Stimulated activated naive CD8-positive, alpha-beta T cell treated with anti-CD3 and anti-CD28 coated beads, Interleukin-15, amount 100 ng/mL, for 72 hours (primary cell): ENCODE data around the gene MYZAP.
"Not testable (repeated sequence)": the region's sequence is repeated elsewhere in the genome, so short reads cannot be mapped to it uniquely, and the experiment has no call there.

Source experiments
- ATAC-seq: fragments of 150-1000 bp; cut with Tn5 transposase; 2 replicates; pipeline ENCODE4 v1.10.0; 2021; ENCODE audit warnings: mild to moderate bottlenecking, moderate library complexity
- DNase-seq, 2 donors: peaks; one replicate each; pipeline ENCODE4 v3.0.0; 2021 to 2022
- H3K27ac Mint-ChIP-seq, 2 donors: one replicate each; pipeline ENCODE4 v1.8.0; 2022; ENCODE audit warnings: mild to moderate bottlenecking in 2 of 2, mixed read lengths in 2 of 2, moderate library complexity in 2 of 2
- H3K27me3 Mint-ChIP-seq: one replicate; pipeline ENCODE4 v1.8.0; 2022; ENCODE audit warnings: mixed read lengths
- H3K4me1 Mint-ChIP-seq: one replicate; pipeline ENCODE4 v1.8.0; 2022; ENCODE audit warnings: mild to moderate bottlenecking, mixed read lengths
- H3K4me3 Mint-ChIP-seq, 2 donors: one replicate each; pipeline ENCODE4 v1.8.0; 2022; ENCODE audit warnings: mild to moderate bottlenecking in 2 of 2, mixed read lengths in 2 of 2, moderate library complexity in 1 of 2
- H3K9me3 Mint-ChIP-seq, 2 donors: one replicate each; pipeline ENCODE4 v1.8.0; 2022; ENCODE audit warnings: mixed read lengths in 2 of 2

The MYZAP gene

DNA sequence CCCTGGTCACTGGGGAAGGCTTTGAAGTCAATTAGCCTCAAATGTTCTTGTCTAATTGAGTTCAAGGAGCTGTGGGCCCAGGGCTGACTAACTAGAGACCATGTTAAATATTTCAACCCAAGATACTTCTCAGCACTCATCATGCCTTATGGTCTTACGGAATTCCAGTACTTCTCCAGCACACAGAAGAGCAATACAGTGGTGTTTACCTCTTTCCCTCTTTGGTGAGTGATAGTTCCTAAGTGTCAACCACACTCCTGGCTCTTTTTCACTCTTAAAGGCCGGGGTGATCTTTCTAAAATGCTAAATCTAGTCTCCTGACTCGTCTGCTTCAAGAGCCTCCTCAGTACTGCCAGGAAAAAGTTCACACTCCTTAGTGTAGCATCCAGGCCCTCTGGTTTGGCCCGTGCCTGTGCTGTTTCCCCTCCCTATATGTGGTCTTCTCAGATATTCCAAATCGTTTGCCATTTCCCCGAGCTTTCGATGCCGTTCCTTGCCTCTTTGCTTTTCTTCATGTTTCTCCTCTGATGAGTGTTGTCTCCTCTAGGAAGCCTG is 4.7 kb downstream of the MYZAP start:
- H3K4me1 Mint-ChIP-seq: peaks cover 2% of the 10 kb centered on the region
- peaks cover 34% of the 10 kb centered on the region for H3K27me3 Mint-ChIP-seq
- H3K9me3 Mint-ChIP-seq: no peaks in the 10 kb centered on the region
- no peak for ATAC-seq
- DNase-seq: no peak
- H3K4me3 Mint-ChIP-seq: no peak overlapping the region
- H3K27ac Mint-ChIP-seq: no peak overlapping the region

DNA sequence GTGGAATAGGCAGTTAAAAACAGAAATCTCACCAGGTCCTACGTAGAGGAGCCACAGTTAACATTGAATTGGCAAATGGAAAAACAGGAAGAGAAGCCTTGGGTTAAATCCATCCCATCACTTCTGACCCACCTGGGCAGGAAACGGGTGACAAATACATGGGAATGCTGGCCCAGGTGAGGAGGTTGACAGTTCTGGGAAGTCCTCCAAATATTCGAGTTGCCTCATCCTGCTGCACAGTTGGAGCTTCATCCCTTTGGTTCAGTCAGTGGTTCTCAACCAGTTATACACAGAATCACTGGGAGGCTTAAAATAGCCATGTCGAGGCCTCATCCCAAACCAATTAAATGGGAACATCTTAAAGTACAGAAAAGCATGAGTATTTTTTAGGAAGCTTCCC is 5.3 kb downstream of the MYZAP start:
- H3K27ac Mint-ChIP-seq: no peak overlapping the region

DNA sequence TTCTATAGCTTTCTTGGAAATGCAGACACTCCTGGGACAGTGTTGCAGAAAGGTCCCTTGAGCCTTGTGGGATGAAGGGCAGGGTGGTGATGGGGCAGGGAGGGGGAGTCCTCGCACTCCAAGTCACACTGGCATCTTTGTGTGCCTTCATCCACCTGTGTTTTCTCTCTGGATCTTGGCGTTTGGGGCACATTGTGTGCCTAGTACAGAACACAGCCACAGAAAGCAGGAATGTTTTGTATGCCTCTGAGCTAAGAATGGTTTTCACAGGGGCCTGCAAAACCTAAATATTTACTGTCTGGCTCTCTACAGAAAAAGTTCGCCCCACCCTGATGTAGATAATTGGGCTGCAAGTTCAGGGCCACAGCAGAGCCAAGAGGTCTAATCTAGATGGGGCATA is 5.7 kb downstream of the MYZAP start:
- H3K4me1 Mint-ChIP-seq: no peaks in the 10 kb centered on the region
- no peak overlapping the region for H3K27ac Mint-ChIP-seq
- H3K27me3 Mint-ChIP-seq: peaks cover 34% of the 10 kb centered on the region
- no peaks in the 10 kb centered on the region for H3K9me3 Mint-ChIP-seq
- H3K4me3 Mint-ChIP-seq: no peak overlapping the region
- no peak for ATAC-seq
- DNase-seq: no peak

More for the DNA sequence above, 5.3 kb downstream of the MYZAP start:
- no peak overlapping the region for H3K4me3 Mint-ChIP-seq
- H3K4me1 Mint-ChIP-seq: no peaks in the 10 kb centered on the region
- no peak for DNase-seq
- no peaks in the 10 kb centered on the region for H3K9me3 Mint-ChIP-seq
- no peak for ATAC-seq
- peaks cover 35% of the 10 kb centered on the region for H3K27me3 Mint-ChIP-seq

DNA sequence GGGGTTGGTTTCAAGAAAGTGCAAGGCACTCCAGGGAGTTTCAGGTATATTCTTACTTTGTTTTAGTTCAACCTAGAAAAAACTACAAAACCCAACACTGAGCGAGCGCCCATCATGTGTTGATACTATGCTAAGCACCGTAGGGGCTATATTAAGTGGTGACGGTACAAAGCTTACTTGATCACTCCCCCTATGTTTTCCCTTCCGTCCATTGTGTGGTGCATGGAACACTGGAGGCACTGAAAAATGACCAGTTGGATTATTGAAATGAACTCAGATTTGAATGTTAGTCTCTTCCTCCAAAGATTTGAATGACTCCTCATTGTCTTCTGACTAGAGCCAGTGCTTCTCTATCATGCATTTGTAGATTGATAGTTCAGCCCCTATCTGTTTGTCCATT is 6.6 kb downstream of the MYZAP start:
- H3K9me3 Mint-ChIP-seq: no peaks in the 10 kb centered on the region
- no peak overlapping the region for H3K27ac Mint-ChIP-seq
- no peaks in the 10 kb centered on the region for H3K4me1 Mint-ChIP-seq
- H3K4me3 Mint-ChIP-seq: no peak overlapping the region
- H3K27me3 Mint-ChIP-seq: peaks cover 26% of the 10 kb centered on the region
- DNase-seq (no peak), ATAC-seq (no peak)

DNA sequence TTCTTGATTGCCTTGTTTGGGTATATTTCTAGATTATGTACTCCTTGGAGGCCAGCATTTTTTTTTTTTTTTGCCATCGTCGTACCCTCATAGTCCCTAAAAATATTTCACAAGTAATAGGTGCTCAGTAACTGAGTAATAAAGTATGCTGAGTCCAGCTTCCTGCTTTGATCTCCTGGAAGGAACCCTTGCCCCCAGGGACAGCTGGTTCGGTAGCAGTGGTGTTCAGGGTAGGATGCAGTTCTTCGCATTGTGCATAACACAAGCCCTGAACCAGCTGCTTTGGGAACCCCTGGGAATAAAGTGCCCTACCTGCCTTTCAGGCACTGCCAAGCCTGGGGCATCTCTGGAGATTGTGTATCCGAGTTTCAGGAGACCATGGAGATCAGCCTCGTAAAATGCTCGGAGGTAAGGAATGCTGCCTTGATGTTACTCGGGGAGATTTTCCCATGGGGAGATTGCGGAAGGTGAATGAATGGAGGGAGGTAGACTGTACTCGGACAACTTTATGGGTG is 7.6 kb downstream of the MYZAP start:
- no peak overlapping the region for H3K4me3 Mint-ChIP-seq

DNA sequence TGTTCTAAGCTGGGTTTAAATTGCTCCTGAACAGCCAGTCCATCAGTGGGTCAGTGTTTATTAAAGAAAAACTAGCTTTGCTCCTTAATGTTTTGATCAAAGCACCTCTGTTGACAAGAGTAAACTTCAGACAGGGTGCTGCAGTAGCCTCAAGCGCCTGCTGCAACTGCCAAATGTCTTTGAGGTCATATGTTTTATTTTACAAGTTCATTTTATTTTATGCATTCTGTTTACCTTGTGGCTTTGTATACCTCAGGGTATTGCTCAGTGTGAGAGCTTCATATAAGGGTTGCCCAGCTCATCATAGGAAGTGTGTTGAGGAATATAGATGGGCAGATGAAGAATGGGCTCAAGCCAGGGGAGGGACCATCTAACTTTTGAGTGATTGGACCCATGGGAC is 8.5 kb downstream of the MYZAP start:
- DNase-seq (no peak), ATAC-seq (no peak)
- peaks cover 27% of the 10 kb centered on the region for H3K27me3 Mint-ChIP-seq
- H3K4me1 Mint-ChIP-seq: no peaks in the 10 kb centered on the region
- H3K27ac Mint-ChIP-seq: no peak overlapping the region
- no peaks in the 10 kb centered on the region for H3K9me3 Mint-ChIP-seq
- no peak overlapping the region for H3K4me3 Mint-ChIP-seq

More for the DNA sequence above, 7.6 kb downstream of the MYZAP start:
- H3K27me3 Mint-ChIP-seq: peaks cover 23% of the 10 kb centered on the region
- no peak for ATAC-seq
- no peak for DNase-seq
- no peak overlapping the region for H3K27ac Mint-ChIP-seq
- H3K9me3 Mint-ChIP-seq: no peaks in the 10 kb centered on the region
- H3K4me1 Mint-ChIP-seq: no peaks in the 10 kb centered on the region

DNA sequence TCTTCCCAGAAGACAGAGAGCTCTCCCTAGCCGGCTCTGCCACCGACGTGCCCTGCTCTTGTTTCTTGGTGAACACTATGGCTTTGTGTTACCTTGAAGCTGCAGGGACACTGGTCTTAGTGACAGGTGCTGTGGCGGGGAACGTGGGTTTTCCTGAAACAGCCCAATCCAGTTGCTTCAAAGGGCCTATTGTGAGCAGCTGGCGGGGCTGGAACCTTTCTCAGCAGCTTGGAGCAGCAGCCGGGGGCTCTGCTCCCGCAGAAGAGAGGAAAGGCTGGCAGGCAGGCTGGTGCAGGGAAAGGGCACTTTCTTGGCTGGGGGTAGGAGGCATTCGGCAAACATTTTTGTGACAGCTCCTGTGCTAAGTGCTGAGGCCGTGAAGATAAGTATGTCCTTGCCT is 12.8 kb downstream of the MYZAP start:
- H3K27me3 Mint-ChIP-seq: peaks cover 19% of the 10 kb centered on the region
- ATAC-seq (no peak), DNase-seq (no peak)
- H3K4me3 Mint-ChIP-seq: no peak overlapping the region
- H3K4me1 Mint-ChIP-seq: no peaks in the 10 kb centered on the region
- H3K27ac Mint-ChIP-seq: no peak overlapping the region
- no peaks in the 10 kb centered on the region for H3K9me3 Mint-ChIP-seq

DNA sequence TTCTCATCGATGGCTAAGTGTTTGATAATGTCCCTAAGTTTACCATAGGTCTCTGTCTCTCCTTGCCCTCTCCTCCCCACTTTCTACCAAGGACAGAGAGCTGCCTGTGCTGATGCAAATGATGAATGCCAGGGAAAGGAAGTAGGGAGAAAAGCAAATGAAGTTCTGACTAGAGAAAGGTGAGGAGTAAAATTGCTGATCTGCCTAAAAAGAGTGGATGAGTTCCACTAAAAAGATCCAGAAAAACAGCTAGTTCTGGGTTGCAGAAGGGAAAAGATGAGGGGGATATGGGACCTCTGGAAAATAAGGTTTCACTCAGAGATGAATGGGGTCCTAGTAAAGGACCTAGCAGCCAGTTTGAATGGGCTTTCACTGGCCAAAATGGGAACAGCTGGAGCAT is 13.8 kb downstream of the MYZAP start:
- H3K27ac Mint-ChIP-seq: no peak overlapping the region
- H3K4me1 Mint-ChIP-seq: no peaks in the 10 kb centered on the region
- H3K4me3 Mint-ChIP-seq: no peak overlapping the region
- no peaks in the 10 kb centered on the region for H3K9me3 Mint-ChIP-seq
- ATAC-seq (no peak), DNase-seq (no peak)
- peaks cover 19% of the 10 kb centered on the region for H3K27me3 Mint-ChIP-seq

DNA sequence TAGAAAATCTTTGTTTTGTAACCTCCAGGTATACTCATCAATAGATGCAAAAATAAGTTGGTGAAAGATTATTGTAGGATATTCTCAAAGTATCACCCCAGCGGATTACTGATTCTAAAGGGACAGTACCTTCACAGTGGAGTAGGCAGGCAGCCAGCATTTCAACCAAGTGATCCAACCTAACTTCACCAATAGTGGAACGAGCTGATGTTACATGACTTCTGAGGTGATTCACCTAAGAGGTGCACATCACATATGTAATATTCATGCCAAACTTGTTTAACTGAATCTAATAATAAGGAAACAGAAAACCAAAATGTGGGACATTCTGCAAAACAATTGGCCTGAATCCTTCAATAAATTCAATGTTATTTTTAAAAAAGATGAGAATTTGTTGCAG is 14.3 kb downstream of the MYZAP start:
- no peak overlapping the region for H3K4me3 Mint-ChIP-seq
- DNase-seq (no peak), ATAC-seq (no peak)
- no peaks in the 10 kb centered on the region for H3K4me1 Mint-ChIP-seq
- peaks cover 19% of the 10 kb centered on the region for H3K27me3 Mint-ChIP-seq
- H3K9me3 Mint-ChIP-seq: no peaks in the 10 kb centered on the region
- no peak overlapping the region for H3K27ac Mint-ChIP-seq

DNA sequence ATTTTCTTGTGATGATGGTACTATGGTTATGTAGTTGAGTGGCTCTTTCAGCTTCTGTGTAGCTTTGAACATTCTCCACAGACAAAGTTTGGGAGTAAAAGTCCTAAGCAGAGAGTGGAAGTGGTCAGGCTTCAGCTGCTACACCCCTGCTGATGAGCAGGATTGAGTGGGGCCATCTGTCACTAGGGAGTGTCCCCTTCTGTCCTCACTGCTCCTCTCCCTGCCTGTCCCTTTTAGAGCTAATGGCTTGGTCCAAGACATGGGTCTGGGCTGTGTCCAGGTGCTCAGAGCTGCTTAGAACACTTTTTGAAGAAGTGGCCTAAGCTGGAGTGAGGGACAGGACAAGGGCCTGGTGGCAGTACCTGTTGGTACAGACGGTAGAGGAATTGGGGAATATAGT is 15.1 kb downstream of the MYZAP start:
- Mint-ChIP-seq H3K4me1 (no peaks in the 10 kb centered on the region), H3K27ac (no peak overlapping the region), H3K9me3 (no peaks in the 10 kb centered on the region), H3K4me3 (no peak overlapping the region), H3K27me3 (peaks cover 11% of the 10 kb centered on the region)
- DNase-seq (no peak), ATAC-seq (no peak)

DNA sequence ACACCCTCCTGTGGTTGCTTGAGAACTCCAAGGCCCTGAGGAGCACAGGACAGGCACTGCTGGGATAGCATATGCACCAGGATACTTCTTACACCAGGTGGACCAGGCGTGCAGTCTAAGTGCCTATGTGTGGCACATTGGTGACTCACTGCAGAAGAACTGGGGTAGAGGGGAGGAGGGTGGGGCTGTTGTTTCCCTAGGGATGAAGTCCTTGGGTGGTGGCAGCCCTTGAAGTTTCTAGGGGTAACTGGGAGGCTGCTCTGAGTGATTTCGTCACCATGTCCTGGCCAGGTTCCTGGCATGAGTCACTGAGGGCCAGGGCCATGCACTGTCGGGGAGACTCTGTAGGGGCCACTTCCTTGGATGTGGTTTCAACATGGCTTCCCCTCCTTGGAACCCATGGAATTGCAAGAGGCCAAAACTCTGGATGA is 15.9 kb downstream of the MYZAP start:
- DNase-seq (no peak), ATAC-seq (no peak)
- Mint-ChIP-seq H3K4me1 (no peaks in the 10 kb centered on the region), H3K9me3 (no peaks in the 10 kb centered on the region), H3K4me3 (no peak overlapping the region), H3K27ac (no peak overlapping the region), H3K27me3 (peaks cover 11% of the 10 kb centered on the region)

DNA sequence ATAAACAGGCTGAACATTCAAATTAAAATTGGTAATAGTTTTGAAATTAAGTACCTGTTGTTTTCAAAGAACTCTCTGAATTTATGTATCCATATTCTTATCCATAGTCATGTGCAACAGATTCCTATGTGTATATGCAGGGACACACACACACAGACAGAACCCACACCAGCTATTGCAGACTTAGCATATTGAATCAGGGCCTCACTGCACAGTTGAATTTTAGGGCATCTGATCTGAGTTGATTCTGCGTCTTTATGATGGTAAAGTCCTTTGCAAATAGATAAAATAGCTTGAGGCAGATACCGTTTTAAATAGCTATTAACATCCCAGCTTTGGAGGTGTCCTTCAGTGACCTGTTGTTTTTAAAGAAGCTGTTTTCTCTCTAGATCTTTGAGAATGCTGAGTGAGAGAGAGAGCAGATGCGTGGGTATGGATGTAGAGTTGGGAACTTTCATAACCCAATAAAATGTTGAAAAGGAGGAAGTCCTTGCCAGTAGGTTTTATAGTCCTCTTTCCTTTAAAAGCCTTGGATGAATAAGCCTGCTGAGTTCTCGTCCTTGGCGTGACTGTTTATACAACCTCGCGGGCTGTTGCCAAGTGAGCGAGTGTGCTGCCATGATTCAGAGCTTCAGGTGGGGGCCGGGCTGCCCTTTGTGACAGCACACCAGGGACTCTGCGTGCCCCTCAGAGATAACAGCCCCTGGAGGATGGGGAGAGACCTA is 18.3 kb downstream of the MYZAP start:
- H3K27me3 Mint-ChIP-seq: peaks cover 9% of the 10 kb centered on the region
- ATAC-seq (no peak), DNase-seq (no peak)
- no peak overlapping the region for H3K27ac Mint-ChIP-seq
- H3K4me1 Mint-ChIP-seq: no peaks in the 10 kb centered on the region
- no peak overlapping the region for H3K4me3 Mint-ChIP-seq
- H3K9me3 Mint-ChIP-seq: no peaks in the 10 kb centered on the region

DNA sequence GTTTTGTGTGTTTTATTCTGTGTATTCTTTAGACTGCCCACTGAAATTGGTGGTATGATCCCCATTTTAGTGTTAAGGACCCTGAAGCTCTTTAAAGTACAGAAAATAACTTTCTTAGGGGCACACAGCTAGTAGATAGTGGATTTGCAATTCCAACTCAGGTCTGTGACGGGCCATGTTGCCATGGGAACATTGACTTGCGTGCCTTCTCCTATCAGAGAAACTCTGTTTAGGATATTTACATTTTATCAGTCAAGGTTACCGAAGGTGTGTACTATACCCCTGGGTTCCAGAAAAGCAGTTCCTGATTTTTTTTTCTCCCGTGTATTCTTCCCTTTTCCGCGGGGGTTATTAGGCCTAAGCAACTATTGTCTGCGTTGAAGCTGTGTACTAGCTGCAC is 19.4 kb downstream of the MYZAP start:
- Mint-ChIP-seq H3K4me3 (no peak overlapping the region), H3K4me1 (no peaks in the 10 kb centered on the region), H3K27me3 (peaks cover 7% of the 10 kb centered on the region), H3K27ac (no peak overlapping the region), H3K9me3 (no peaks in the 10 kb centered on the region)
- no peak for DNase-seq
- no peak for ATAC-seq

DNA sequence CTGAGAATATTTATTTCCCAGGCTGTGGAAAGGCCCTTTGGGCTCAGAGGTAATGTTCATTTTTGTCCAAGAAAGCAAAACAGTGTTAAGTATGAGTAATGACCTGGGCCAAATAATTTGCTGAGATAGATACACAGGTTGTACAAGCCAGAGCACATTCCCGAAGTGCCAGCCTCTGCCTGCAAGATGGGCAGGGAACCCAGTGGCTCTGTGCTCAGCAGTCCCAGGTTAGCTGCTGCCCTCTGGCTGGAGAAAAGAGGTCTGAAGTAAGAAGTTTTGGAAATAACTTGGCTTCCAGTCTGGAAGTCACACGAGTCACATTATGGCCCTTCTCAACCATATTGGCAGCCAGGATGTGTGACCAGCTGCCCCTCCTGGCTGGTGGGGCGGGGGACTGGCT is 20.2 kb downstream of the MYZAP start:
- DNase-seq: no peak
- Mint-ChIP-seq H3K9me3 (no peaks in the 10 kb centered on the region), H3K27me3 (peaks cover 7% of the 10 kb centered on the region), H3K4me1 (no peaks in the 10 kb centered on the region), H3K4me3 (no peak overlapping the region), H3K27ac (no peak overlapping the region)
- ATAC-seq: no peak

DNA sequence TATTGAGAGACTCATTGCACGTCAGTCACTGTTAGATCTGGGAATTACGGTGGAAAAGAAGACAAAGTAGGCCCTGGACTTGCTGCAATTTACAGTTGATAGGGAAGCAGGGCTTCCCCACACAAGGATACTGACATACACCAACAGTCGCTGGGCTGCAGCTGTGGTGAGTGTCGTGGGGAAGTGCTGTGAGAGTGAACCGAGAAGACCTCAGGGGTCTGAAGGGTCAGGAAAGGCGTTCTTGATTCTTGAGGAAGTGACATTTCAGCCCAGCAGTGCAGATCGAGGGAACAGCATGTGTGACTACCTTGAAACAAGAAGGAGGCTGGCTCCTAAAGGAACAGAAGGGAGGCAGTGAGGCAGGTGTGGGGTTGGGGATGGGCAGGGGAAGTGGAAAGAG is 22.5 kb downstream of the MYZAP start:
- H3K4me3 Mint-ChIP-seq: no peak overlapping the region
- no peaks in the 10 kb centered on the region for H3K9me3 Mint-ChIP-seq
- H3K27ac Mint-ChIP-seq: no peak overlapping the region
- peaks cover 7% of the 10 kb centered on the region for H3K27me3 Mint-ChIP-seq
- H3K4me1 Mint-ChIP-seq: no peaks in the 10 kb centered on the region
- ATAC-seq (no peak), DNase-seq (no peak)

DNA sequence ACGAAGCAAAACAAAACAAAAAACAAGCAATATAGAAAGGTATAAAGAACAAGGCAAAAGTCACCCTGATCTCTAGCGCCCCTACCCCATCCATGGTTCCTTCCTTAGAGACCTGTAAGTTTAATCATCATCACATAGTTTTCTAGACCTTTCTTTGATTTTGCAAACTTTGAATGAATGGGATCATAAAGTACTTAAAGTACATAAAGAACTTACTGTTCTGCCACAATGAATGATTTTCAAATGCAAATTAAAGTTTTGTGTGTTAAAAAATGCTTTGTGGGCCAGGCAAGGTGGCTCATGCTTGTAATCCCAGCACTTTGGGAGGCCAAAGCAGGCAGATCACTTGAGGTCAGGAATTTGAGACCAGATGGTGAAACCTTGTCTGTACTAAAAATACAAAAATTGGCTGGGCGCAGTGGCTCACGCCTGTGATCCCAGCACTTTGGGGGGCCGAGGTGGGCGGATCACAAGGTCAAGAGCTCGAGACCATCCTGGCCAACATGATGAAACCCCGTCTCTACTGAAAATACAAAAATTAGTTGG is 24.3 kb downstream of the MYZAP start:
- H3K4me1 Mint-ChIP-seq, H3K27ac Mint-ChIP-seq, DNase-seq, H3K4me3 Mint-ChIP-seq, H3K9me3 Mint-ChIP-seq, H3K27me3 Mint-ChIP-seq, ATAC-seq: not testable (repeated sequence)
